Muscle layer of colon (tissue), 2 donors: ENCODE results near the gene LPCAT4.
"Not testable (repeated sequence)": the region's sequence is repeated elsewhere in the genome, so short reads cannot be mapped to it uniquely, and the experiment has no call there.

ENCODE experiments used
- H3K27ac ChIP-seq: one replicate; pipeline ENCODE4 v1.7.0; 2013; ENCODE audit warnings: low read depth, mild to moderate bottlenecking, low read length, moderate library complexity
- H3K27me3 ChIP-seq, 2 donors: one replicate each; pipeline ENCODE4 v1.7.0; 2013; ENCODE audit warnings: low read length in 2 of 2, mild to moderate bottlenecking in 2 of 2; ENCODE audit not compliant: insufficient read depth in 2 of 2, control insufficient read depth in 1 of 2
- H3K36me3 ChIP-seq: one replicate; pipeline ENCODE4 v1.7.0; 2013; ENCODE audit warnings: mild to moderate bottlenecking, low read length; ENCODE audit not compliant: insufficient read depth
- H3K4me1 ChIP-seq: one replicate; pipeline ENCODE4 v1.7.0; 2013; ENCODE audit warnings: mild to moderate bottlenecking, low read length; ENCODE audit not compliant: insufficient read depth
- H3K4me3 ChIP-seq, 2 donors: one replicate each; pipeline ENCODE4 v1.7.0; 2013; ENCODE audit warnings: low read length in 2 of 2, low read depth in 1 of 2, mild to moderate bottlenecking in 1 of 2, moderate library complexity in 1 of 2
- H3K9ac ChIP-seq: one replicate; pipeline ENCODE4 v1.7.0; 2013; ENCODE audit warnings: low read length
- H3K9me3 ChIP-seq: one replicate; pipeline ENCODE4 v1.7.0; 2013; ENCODE audit warnings: mild to moderate bottlenecking, low read length
- donor health status: abdominal sarcoma.
- donor health status: Adenocarcinoma of cecum.

LPCAT4 gene

GRCh38 chr15:34375541-34375940, 8.5 kb upstream of the LPCAT4 start:
- not testable (repeated sequence) for H3K36me3 ChIP-seq, H3K27ac ChIP-seq, H3K27me3 ChIP-seq, H3K4me1 ChIP-seq, H3K4me3 ChIP-seq, H3K9ac ChIP-seq, H3K9me3 ChIP-seq

GRCh38 chr15:34374816-34375215, 7.8 kb upstream of the LPCAT4 start:
- no peaks in the 10 kb centered on the region for H3K4me1 ChIP-seq
- H3K27ac ChIP-seq, result no peak overlapping the region

GRCh38 chr15:34373951-34374350, 7.0 kb upstream of the LPCAT4 start:
- no peak overlapping the region for H3K4me3 ChIP-seq
- no peaks in the 10 kb centered on the region for H3K27me3 ChIP-seq
- no peaks in the 10 kb centered on the region for H3K9me3 ChIP-seq
- H3K9ac ChIP-seq, result no peak overlapping the region
- H3K4me1 ChIP-seq, result no peaks in the 10 kb centered on the region
- no peak overlapping the region for H3K27ac ChIP-seq
- H3K36me3 ChIP-seq, result no peaks in the 10 kb centered on the region

More at GRCh38 chr15:34374816-34375215, 7.8 kb upstream of the LPCAT4 start:
- Histone ChIP-seq H3K9ac (no peak overlapping the region), H3K4me3 (no peak overlapping the region), H3K9me3 (no peaks in the 10 kb centered on the region), H3K27me3 (no peaks in the 10 kb centered on the region), H3K36me3 (no peaks in the 10 kb centered on the region)

GRCh38 chr15:34370643-34371042, 3.6 kb upstream of the LPCAT4 start:
- Histone ChIP-seq H3K9ac (no peak overlapping the region), H3K36me3 (no peaks in the 10 kb centered on the region), H3K9me3 (no peaks in the 10 kb centered on the region), H3K4me1 (peaks cover 14% of the 10 kb centered on the region), H3K27me3 (no peaks in the 10 kb centered on the region), H3K27ac (no peak overlapping the region), H3K4me3 (no peak overlapping the region)

- H3K4me3 ChIP-seq, result no peak overlapping the region
- H3K9ac ChIP-seq, result no peak overlapping the region
- H3K36me3 ChIP-seq, result no peaks in the 10 kb centered on the region
- no peaks in the 10 kb centered on the region for H3K9me3 ChIP-seq
- H3K27ac ChIP-seq, result no peak overlapping the region
- H3K4me1 ChIP-seq, result peaks cover 18% of the 10 kb centered on the region
- H3K27me3 ChIP-seq, result no peaks in the 10 kb centered on the region
These were observed 3.1 kb upstream of the LPCAT4 start for GRCh38 chr15:34370129-34370528.

- Histone ChIP-seq H3K27me3 (no peaks in the 10 kb centered on the region), H3K4me3 (peak overlapping the region; percentile 80 to 94), H3K36me3 (peaks cover 5% of the 10 kb centered on the region), H3K27ac (peak overlapping the region; percentile 74), H3K9me3 (no peaks in the 10 kb centered on the region), H3K4me1 (peaks cover 18% of the 10 kb centered on the region), H3K9ac (peak overlapping the region; percentile 53)
These were observed 528 bp downstream of the LPCAT4 start for GRCh38 chr15:34366271-34367065.

- peaks cover 8% of the 10 kb centered on the region for H3K36me3 ChIP-seq
- peak overlapping the region; percentile 53 for H3K9ac ChIP-seq
- H3K9me3 ChIP-seq, result no peaks in the 10 kb centered on the region
- H3K4me3 ChIP-seq, result peak overlapping the region; percentile 80 to 94
- peaks cover 18% of the 10 kb centered on the region for H3K4me1 ChIP-seq
- H3K27me3 ChIP-seq, result no peaks in the 10 kb centered on the region
- peak overlapping the region; percentile 74 for H3K27ac ChIP-seq
These were observed 1.2 kb downstream of the LPCAT4 start for GRCh38 chr15:34365836-34366235.

GRCh38 chr15:34365091-34365825, 1.7 kb downstream of the LPCAT4 start:
- H3K27ac ChIP-seq, result no peak overlapping the region
- H3K4me3 ChIP-seq, result peak overlapping the region in 1 of 2 donors; percentile 80
- H3K4me1 ChIP-seq, result peaks cover 18% of the 10 kb centered on the region
- no peaks in the 10 kb centered on the region for H3K9me3 ChIP-seq
- peaks cover 12% of the 10 kb centered on the region for H3K36me3 ChIP-seq
- H3K27me3 ChIP-seq, result no peaks in the 10 kb centered on the region
- peak overlapping the region; percentile 53 for H3K9ac ChIP-seq

GRCh38 chr15:34364041-34364440, 3.0 kb downstream of the LPCAT4 start:
- Histone ChIP-seq H3K9me3 (no peaks in the 10 kb centered on the region), H3K4me1 (peaks cover 18% of the 10 kb centered on the region), H3K27ac (no peak overlapping the region)

GRCh38 chr15:34362047-34362773, 4.8 kb downstream of the LPCAT4 start:
- no peak overlapping the region for H3K27ac ChIP-seq
- H3K9me3 ChIP-seq, result no peaks in the 10 kb centered on the region

More at GRCh38 chr15:34364041-34364440, 3.0 kb downstream of the LPCAT4 start:
- no peaks in the 10 kb centered on the region for H3K27me3 ChIP-seq
- H3K4me3 ChIP-seq, result no peak overlapping the region
- no peak overlapping the region for H3K9ac ChIP-seq
- H3K36me3 ChIP-seq, result peaks cover 12% of the 10 kb centered on the region

GRCh38 chr15:34361278-34361677, 5.7 kb downstream of the LPCAT4 start:
- Histone ChIP-seq H3K9ac (no peak overlapping the region), H3K27me3 (no peaks in the 10 kb centered on the region), H3K36me3 (peaks cover 22% of the 10 kb centered on the region), H3K4me3 (no peak overlapping the region), H3K4me1 (peaks cover 11% of the 10 kb centered on the region), H3K27ac (no peak overlapping the region), H3K9me3 (no peaks in the 10 kb centered on the region)

More at GRCh38 chr15:34362047-34362773, 4.8 kb downstream of the LPCAT4 start:
- Histone ChIP-seq H3K36me3 (peaks cover 20% of the 10 kb centered on the region), H3K9ac (no peak overlapping the region), H3K4me3 (no peak overlapping the region), H3K27me3 (no peaks in the 10 kb centered on the region), H3K4me1 (peaks cover 11% of the 10 kb centered on the region)
